KG1 (cell line): ENCODE data around the gene SNAP47.

Experiments used
- DNase-seq: peaks from one replicate; lab custom pipeline; 2025; lab: John Stamatoyannopoulos, UW

SNAP47 gene

DNA sequence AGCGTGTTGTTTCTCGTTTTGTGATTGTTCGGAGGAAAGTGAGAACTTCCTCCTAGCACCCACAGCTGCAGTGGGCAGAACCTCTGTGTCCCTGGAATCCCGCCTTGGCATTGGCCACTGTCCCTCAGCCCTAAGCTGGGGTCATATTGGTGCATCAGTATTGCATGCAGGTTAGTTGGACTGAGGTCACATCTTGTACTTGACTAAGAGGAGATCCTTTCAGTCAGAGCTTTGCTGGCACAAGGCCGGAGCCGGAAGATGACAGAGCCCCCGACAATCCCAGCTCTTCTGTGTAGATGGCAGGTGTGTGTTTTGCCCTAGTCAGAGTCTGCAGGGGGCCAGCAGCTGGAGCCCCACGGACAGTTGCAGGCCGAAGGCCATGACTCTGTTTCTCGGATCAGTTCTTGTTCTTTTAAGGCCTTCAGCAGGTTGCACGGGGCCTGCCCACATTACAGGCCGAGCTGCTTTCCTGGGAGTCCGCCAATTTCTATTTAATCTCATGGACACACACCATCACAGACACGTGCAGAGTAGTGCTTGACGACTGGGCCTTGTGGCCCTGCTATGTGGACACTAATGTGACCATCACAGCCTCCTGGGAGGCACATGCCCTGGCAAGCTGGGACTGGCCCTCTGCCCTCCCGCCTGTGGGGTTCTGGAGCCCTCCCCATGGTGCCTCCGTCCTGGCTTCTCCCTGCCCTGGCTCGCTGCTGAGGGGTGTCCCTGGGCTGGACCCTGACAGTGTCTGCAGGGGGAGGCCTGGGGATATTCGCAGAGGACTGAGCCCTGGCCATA is 14.9 kb downstream of the SNAP47 start:
- DNase-seq, result no peak

- no peak for DNase-seq
Measured at GRCh38 chr1:227753999-227754711, 18.9 kb downstream of the SNAP47 start.

DNA sequence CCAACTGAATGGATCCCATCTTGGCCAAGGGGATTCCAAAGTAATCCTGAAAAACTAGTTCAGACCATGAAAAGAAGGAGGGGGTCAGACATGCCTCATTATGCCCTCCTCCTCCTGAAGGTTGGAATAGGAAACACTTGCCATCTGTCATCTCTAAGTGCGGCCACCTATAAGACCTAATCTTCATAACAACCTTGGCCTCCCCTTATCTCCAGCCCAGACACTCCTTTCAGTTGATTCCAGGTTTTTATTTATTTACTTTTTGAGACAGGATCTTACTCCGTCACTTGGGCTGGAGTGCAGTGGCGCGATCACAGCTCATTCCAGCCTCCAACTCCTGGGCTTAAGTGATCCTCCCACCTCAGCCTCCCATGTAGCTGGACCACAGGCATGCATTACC is 19.7 kb downstream of the SNAP47 start:
- no peak for DNase-seq

DNA sequence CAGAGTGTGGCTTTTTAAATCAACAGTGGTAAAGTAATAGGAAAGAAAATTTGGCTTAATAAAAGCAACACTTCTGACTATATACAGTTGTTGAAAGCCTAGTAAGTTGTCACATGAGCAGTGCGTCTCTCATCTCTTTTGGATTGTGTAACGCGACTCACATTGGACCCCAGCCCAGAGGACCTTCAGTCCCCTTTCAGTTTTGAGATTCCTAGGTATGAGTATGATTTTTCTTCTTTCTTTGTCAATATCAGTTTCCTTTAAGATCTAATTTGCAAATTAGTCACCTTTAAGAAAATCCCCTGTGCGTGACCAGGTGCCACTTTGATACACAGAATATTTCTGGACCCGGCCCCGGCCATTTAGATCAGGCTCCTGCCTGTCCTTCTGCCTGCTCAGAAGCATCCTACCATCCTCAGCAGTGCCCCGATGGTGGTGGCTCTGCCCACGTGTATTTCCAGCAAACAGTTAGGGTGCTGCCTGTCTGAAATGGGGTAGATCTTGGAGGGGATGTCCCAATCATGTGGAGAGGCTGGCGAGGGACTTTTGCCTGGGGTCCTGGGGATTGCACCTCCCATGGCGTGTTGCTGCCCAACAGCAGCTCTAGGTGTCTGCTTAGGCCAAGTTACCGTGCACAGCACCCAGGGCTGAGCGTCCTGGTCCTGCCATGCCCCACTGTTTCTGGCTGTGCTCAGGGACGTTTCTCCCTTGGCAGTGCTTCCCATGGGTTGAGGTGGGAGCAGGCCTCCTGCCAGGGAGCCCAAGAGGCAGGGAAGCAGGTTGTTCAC is 21.1 kb downstream of the SNAP47 start:
- no peak for DNase-seq

GRCh38 chr1:227757781-227758180 is 22.5 kb downstream of the SNAP47 start:
- no peak for DNase-seq

- no peak for DNase-seq
Measured at GRCh38 chr1:227758366-227758765, 23.1 kb downstream of the SNAP47 start.

- no peak for DNase-seq
Measured at GRCh38 chr1:227759341-227760300, 24.4 kb downstream of the SNAP47 start.

GRCh38 chr1:227760377-227760776 is 25.1 kb downstream of the SNAP47 start:
- DNase-seq, result no peak

DNA sequence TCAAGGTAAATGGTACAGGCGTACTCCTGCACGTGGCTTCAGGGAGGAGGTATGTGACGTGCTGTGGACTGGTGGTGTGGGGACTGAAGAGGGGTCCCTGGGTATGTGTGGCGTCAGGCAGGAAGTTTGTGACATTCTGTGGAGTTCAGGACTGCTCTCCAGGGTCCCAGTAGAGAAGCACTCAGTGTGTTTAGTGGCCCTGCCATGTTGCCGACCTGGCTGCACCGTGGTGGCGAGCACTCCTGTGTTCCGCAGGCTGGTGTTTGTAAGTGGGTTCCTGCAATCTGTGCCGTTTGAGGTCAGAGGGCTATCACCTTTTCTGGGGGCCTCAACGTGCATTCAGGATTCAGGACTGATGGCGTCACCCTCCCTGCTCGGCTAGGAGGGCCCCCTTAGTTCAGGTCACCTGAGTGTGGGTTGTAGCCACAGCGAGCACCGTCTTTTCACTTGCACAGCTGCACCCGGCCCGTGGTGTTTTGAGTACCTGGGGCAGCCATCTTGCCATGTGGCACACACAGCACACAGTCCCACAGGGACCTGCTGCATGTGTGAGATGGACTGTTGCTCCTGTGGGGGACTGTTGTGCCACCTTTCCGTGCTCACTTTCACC is 26.5 kb downstream of the SNAP47 start:
- no peak for DNase-seq

- peak; percentile 95 for DNase-seq
Measured at GRCh38 chr1:227762231-227762911, 27.1 kb downstream of the SNAP47 start.

- DNase-seq, result no peak
Measured at GRCh38 chr1:227763246-227764018, 28.2 kb downstream of the SNAP47 start.

GRCh38 chr1:227764019-227764391 is 28.8 kb downstream of the SNAP47 start:
- DNase-seq, result no peak

DNA sequence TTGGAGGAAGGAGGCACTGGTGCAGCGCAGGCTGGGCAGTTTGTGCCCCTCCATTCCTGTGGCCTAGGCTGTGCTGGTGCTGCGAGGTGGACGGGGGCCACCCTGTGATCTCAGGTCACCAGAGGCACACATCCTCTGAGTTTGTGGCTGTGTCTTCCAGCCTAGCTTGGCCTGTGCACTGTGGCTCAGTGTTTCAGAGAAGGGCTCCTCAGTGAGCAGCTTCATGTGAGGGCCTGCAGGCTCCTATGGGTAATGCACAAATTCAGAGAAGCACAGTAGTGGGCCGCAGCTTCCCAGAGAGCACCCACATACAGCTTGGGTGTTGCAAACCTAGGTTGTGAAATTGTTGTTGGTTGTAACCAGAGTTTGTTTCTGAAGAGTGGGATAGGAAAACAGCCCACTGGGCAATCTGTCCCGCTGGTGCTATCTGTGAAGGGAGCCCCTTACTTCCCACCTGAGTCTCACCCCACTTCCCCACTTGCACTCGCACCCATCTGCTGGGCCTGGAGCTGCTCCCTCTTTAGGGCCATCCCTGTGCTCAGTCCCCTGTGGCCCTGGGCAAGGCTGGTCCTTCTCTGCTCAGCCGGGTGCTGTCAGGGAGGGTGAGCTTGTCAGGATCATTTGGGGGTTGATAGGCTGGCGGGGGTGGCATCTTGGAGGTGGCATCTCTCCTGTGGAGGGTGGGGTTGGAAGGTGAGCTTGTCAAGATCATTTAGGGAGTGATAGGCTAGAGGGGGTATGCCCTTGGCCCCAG is 30.2 kb downstream of the SNAP47 start:
- DNase-seq, result no peak

DNA sequence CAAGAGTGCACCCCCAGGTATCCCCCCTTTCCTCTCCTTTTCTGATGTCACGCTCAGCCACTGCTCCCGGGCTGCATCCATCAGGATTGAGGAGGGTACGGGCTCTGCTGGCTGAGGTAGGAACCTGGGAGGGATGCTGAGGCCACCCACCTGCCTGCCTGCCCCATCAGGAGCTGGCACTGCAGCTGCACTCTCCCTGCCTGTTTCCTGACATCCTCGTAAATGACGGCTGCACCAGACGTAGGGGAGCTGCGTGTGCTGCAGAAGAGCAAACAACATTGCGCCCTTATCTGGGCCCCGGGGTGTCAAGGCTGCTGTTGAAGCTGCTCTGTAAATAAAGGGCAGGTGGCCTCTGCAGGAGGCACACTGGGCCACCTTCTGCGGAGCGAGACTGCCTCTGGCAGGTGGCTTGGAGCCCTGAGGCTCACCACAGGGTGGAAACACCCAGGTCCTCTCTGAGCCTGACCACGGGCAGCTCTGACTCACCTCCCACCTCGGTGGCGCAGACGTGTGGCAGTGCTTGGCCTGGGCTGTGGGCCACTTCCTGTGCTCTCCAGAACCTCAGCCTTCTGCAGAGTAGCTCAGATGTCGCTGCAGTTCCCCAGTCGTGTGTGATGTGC is 30.9 kb downstream of the SNAP47 start:
- DNase-seq, result no peak

DNA sequence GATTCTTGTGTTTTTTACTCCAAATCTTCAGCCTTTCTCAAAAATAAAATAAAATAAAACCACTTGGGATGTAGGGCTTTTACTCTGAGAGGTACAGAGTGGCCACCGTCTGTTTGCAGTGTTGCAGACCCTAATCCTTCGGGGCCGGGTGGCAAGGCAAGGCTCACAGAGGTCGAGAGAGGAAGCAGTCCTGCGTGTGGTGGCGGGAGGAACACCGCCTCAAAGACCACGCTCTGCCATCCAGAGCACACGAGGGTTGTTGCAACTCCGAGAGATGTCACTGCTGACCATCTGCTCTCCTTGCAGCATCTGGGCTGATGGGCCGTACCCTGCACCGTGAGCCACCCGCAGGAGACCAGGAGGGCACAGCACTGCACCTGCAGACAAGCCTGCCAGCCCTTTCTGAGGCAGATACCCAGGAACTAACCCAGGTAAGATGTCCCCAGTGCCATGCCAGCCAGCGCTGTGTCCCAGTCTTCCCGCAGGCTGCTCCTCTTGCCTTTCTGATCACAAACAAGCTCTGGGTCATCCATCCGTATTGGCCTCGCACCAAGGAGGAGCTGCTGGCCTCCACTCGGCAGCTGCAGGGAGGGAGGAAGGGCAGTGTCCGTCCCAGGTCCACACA is 31.5 kb downstream of the SNAP47 start:
- no peak for DNase-seq

DNA sequence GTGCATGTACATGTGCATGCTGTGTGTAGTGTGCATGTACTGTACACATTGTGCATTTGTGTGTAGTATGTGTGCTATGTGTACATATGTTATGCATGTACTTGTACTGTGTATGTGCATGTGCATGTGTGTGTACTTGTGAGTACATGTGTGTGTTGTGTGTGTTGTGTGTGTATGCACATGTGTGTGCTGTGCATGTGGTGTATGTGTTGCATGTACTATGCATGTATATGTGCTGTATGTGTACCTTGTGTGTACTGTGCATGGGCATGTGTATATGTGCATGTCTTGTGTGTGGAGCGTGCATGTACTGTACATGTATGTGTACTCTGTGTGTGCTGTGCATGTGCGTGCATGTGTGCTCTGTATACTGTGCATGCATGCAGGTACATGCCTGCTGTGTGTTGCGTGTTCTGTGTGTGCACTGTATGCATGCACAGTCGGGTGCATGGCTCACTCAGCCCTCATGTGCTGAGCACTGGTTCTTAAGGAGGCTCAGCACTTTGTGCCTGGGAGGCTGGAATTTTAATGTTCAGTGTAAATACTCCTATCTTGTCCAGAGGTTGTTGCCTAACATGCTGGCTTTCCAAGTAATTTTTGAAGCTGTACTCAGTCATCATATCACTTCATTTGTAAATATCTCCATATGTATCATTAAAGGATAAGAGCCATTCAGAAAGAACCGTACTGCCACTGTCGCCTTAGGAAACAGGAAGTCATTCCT is 32.3 kb downstream of the SNAP47 start:
- no peak for DNase-seq

GRCh38 chr1:227768125-227768439 is 32.8 kb downstream of the SNAP47 start:
- no peak for DNase-seq

DNA sequence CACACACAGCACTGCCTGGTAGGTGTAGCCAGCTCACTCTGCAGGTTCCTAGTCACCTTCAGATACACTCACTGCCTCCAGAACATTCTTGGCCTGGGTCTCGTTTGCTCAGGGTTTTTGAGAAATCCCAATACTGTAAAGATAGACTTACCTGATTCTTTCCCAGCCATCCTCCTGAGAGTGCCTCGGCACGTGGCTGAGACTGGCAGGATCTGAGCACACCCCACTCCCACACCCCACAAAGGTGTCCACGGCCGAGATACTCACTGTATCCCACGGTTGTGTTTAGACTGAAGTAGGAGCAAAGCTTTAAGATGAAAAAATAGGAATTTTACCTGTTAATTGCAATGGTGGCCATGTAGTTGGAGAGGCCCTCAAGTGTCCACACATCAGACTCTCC is 33.4 kb downstream of the SNAP47 start:
- no peak for DNase-seq
